ENCODE data around the gene OPRD1.
"Not testable (repeated sequence)": the region's sequence is repeated elsewhere in the genome, so short reads cannot be mapped to it uniquely, and the experiment has no call there.

The OPRD1 gene

DNA sequence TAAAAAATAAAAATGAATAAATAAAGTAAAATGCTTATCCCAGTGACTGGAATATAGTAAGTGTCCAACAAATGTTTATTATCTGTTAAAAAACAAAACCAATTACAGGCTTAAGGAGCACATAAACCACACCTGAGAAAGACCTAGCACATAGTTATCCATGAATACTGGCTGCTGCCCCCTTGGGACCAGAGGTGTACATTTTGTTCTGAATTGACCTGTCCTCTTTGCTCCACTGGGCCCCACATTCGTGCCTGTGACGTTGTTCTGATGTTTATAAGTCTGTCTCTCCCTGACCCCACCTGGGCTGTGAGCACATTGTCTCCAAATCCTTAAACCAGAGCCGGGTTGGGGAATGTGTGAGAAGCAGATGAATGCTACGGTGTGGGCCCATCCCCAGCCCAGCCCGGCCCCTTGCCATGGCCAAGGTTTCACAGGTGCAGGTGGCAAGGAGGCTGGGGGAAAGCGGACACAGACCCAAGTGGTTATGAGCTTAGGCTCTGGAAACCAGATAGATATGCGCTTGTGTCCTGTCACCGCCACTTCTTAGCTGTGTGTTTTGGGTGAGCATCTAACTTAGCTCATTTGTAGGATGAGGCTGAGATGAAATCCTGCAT lies 29.1 kb downstream of the OPRD1 start:
- no peaks in the 10 kb centered on the region for H3K36me3 ChIP-seq (ENCODE audit: control insufficient read depth, insufficient read depth, low read length)
- H2AFZ ChIP-seq: no peak overlapping the region
- no peak for TF ChIP-seq CTCF (IDR thresholded peaks at IDR 0.05)
- no peak overlapping the region for H3K4me3 ChIP-seq (ENCODE audit: low read depth, low read length)
- no peaks in the 10 kb centered on the region for H3K4me1 ChIP-seq
- no peak overlapping the region for H3K4me2 ChIP-seq (ENCODE audit: low read length)
- H3K79me2 ChIP-seq: no peaks in the 10 kb centered on the region
- no peak overlapping the region for H3K9ac ChIP-seq
- no peaks in the 10 kb centered on the region for H3K9me3 ChIP-seq (ENCODE audit: control insufficient read depth, low read length)
- no peaks in the 10 kb centered on the region for H3K27me3 ChIP-seq (ENCODE audit: control insufficient read depth, insufficient read depth, low read length)
- H3K27ac ChIP-seq: no peak overlapping the region

DNA sequence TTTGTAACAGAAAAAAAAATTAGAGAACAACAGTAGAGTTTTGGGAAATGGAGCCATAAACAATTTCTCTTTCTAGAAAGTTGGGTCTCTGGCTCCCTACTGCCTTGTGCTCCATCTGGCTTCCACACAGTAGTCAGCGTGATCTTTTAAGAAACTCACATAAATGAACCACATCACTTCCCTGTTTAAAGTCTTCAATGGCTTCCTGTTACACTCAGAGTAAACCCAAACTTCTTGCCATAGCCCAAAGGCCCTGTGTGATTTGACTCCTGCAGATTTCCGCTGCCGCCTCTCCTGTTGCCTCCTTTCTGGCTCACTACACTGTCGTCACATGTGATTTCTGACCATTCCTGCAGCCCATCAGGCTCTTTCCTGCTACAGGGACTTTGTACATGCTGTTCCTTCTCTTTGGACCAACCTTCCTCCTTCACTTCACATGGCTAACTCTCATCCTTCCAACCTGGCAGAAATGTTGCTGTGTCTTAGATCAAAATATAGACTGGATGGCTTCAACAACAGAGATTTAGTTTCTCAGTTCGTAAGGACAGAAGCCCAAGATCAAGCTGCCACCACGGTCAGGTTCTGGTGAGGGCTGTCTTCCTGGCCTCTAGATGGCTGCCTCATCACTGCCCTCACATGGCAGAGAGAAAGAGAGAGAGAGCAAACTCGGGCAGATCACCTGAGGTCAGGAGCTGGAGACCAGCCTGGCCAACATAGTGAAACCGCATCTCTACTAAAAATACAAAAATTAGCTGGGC lies 34.0 kb downstream of the OPRD1 start:
- Histone ChIP-seq H2AFZ (no peak overlapping the region), H3K4me3 (ENCODE audit: low read depth, low read length) (no peak overlapping the region), H3K9me3 (ENCODE audit: control insufficient read depth, low read length) (no peaks in the 10 kb centered on the region), H3K79me2 (no peaks in the 10 kb centered on the region), H3K4me2 (ENCODE audit: low read length) (no peak overlapping the region), H3K27ac (no peak overlapping the region), H3K27me3 (ENCODE audit: control insufficient read depth, insufficient read depth, low read length) (no peaks in the 10 kb centered on the region), H3K36me3 (ENCODE audit: control insufficient read depth, insufficient read depth, low read length) (no peaks in the 10 kb centered on the region), H3K4me1 (no peaks in the 10 kb centered on the region), H3K9ac (no peak overlapping the region)
- no peak for TF ChIP-seq CTCF (IDR thresholded peaks at IDR 0.05)

- H3K4me2 ChIP-seq (ENCODE audit: low read length); H3K9me3 ChIP-seq (ENCODE audit: control insufficient read depth, low read length); H3K27ac ChIP-seq; H3K79me2 ChIP-seq; H3K9ac ChIP-seq; H2AFZ ChIP-seq; H3K27me3 ChIP-seq (ENCODE audit: control insufficient read depth, insufficient read depth, low read length); H3K4me1 ChIP-seq; H3K36me3 ChIP-seq (ENCODE audit: control insufficient read depth, insufficient read depth, low read length); H3K4me3 ChIP-seq (ENCODE audit: low read depth, low read length): not testable (repeated sequence)
Observed at GRCh38 chr1:28847207-28847606, 35.2 kb downstream of the OPRD1 start.

DNA sequence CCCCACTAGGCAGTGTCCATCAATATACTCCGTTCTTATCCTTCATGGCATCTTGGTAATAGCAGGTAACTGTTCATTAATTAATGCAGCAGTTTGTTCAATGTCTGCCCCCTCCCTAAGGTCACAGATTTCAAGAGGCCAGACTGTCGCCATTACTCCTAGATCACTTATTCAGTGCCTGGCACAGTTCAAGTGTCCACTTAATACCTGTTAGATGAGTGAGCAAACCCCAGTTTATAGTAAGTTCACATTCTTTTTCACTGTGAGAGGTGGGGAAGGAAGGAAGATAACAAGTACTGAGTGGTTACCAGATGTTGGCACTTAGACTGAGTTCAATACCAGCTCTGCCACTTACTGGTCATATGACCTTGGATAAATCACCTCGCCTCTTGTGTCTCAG lies 36.4 kb downstream of the OPRD1 start:
- H2AFZ ChIP-seq: no peak overlapping the region
- H3K4me1 ChIP-seq: no peaks in the 10 kb centered on the region
- H3K9me3 ChIP-seq (ENCODE audit: control insufficient read depth, low read length): no peaks in the 10 kb centered on the region
- no peak overlapping the region for H3K4me2 ChIP-seq (ENCODE audit: low read length)
- TF ChIP-seq CTCF (IDR thresholded peaks at IDR 0.05): no peak
- no peaks in the 10 kb centered on the region for H3K36me3 ChIP-seq (ENCODE audit: control insufficient read depth, insufficient read depth, low read length)
- H3K4me3 ChIP-seq (ENCODE audit: low read depth, low read length): no peak overlapping the region
- no peak overlapping the region for H3K9ac ChIP-seq
- no peaks in the 10 kb centered on the region for H3K27me3 ChIP-seq (ENCODE audit: control insufficient read depth, insufficient read depth, low read length)
- H3K79me2 ChIP-seq: no peaks in the 10 kb centered on the region
- H3K27ac ChIP-seq: no peak overlapping the region

- Histone ChIP-seq H3K27ac (no peak overlapping the region), H3K79me2 (no peaks in the 10 kb centered on the region), H3K27me3 (ENCODE audit: control insufficient read depth, insufficient read depth, low read length) (no peaks in the 10 kb centered on the region), H3K9me3 (ENCODE audit: control insufficient read depth, low read length) (no peaks in the 10 kb centered on the region), H3K4me2 (ENCODE audit: low read length) (no peak overlapping the region), H2AFZ (no peak overlapping the region), H3K36me3 (ENCODE audit: control insufficient read depth, insufficient read depth, low read length) (no peaks in the 10 kb centered on the region), H3K4me3 (ENCODE audit: low read depth, low read length) (no peak overlapping the region), H3K4me1 (no peaks in the 10 kb centered on the region), H3K9ac (no peak overlapping the region)
- no peak for TF ChIP-seq CTCF (IDR thresholded peaks at IDR 0.05)
Observed at GRCh38 chr1:28853093-28853742, 41.2 kb downstream of the OPRD1 start.

GRCh38 chr1:28854406-28854805 lies 42.4 kb downstream of the OPRD1 start:
- H2AFZ ChIP-seq; H3K27me3 ChIP-seq (ENCODE audit: control insufficient read depth, insufficient read depth, low read length); H3K4me1 ChIP-seq; H3K36me3 ChIP-seq (ENCODE audit: control insufficient read depth, insufficient read depth, low read length); H3K79me2 ChIP-seq; H3K9ac ChIP-seq; H3K4me3 ChIP-seq (ENCODE audit: low read depth, low read length); H3K27ac ChIP-seq; H3K9me3 ChIP-seq (ENCODE audit: control insufficient read depth, low read length); H3K4me2 ChIP-seq (ENCODE audit: low read length): not testable (repeated sequence)

Data from parathyroid adenoma (tissue), 2 donors.